ENCODE data around the gene ADAM12.

DNA sequence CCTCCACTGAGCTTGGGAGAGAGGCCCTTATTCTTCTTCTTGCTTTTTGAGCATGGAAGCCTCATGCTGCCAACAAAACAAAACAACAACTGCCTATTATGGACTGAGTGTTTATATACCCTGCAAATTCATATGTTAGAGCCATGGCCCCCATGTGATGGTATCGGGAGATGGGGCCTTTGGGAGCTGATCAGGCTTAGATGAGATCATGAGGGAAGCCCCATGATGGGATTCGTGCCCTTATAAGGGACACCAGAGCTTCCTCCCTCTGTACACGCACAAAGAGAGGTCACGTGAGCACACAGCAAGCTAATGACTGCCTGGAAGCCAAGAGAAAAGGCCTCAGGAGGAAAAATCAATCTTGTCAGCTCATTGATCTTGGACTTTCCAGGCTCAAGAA is 256.9 kb downstream of the ADAM12 start:
- no peak for TF ChIP-seq POLR2A (IDR thresholded peaks at IDR 0.05)
- TF ChIP-seq, protein P1, sequence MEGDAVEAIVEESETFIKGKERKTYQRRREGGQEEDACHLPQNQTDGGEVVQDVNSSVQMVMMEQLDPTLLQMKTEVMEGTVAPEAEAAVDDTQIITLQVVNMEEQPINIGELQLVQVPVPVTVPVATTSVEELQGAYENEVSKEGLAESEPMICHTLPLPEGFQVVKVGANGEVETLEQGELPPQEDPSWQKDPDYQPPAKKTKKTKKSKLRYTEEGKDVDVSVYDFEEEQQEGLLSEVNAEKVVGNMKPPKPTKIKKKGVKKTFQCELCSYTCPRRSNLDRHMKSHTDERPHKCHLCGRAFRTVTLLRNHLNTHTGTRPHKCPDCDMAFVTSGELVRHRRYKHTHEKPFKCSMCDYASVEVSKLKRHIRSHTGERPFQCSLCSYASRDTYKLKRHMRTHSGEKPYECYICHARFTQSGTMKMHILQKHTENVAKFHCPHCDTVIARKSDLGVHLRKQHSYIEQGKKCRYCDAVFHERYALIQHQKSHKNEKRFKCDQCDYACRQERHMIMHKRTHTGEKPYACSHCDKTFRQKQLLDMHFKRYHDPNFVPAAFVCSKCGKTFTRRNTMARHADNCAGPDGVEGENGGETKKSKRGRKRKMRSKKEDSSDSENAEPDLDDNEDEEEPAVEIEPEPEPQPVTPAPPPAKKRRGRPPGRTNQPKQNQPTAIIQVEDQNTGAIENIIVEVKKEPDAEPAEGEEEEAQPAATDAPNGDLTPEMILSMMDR (IDR thresholded peaks at IDR 0.05): no peak

All from adrenal gland (tissue), 5 donors.